HCT116 (cell line): ENCODE data around the gene GABBR2. TPM values are rescaled to one million over a fixed set of nuclear protein-coding genes. Genes with fewer than 3 reads are reported as not detected.

ENCODE experiments used
- ATAC-seq: fragments of 200-7000 bp; cut with Tn5 transposase; 2 replicates; pipeline ENCODE4 v1.9.1; 2020; ENCODE audit warnings: mild to moderate bottlenecking, moderate library complexity
- BruUV-seq: library from RNA; stranded (reverse); fragments of 400-500 nt; replicated peaks from 2 replicates; lab custom pipeline; 2021; lab: Mats Ljungman, UMichigan
- CTCF ChIA-PET: fragments of 300-600 bp; sonication (Branson Sonifier 250); formaldehyde crosslinking; loops from one replicate; lab custom pipeline; 2021; ENCODE audit warnings: antibody characterized with exemption; lab: Charles Lee
- POLR2A ChIA-PET: fragments of 300-600, 350-600 bp; sonication (Branson Sonifier 250); formaldehyde crosslinking; loops from one replicate; lab custom pipeline; 2021; ENCODE audit warnings: antibody characterized with exemption; lab: Charles Lee
- RAD21 ChIA-PET, 2 experiments: fragments of 300-600 bp; sonication (Branson Sonifier 250); formaldehyde crosslinking; loops; one replicate each; lab custom pipeline; 2023; ENCODE audit warnings: low total read pairs in 2 of 2; ENCODE audit not compliant: uncharacterized antibody in 2 of 2, unreplicated experiment in 2 of 2, low non-redundant PET in 1 of 2; lab: Charles Lee
- DNase-seq: peaks from one replicate; pipeline ENCODE4 v3.0.0-alpha.2; 2010; ENCODE audit warnings: low read depth, low spot score
- H2AFZ ChIP-seq: fragments of 200-600 bp; shearing (Covaris generic), sonication (generic); 2 replicates; pipeline ENCODE4 v1.6.1; 2017; ENCODE audit warnings: low read depth, mixed run types, mixed read lengths, antibody characterized with exemption, low read length; ENCODE audit not compliant: poor library complexity, severe bottlenecking
- H3K27ac ChIP-seq: 2 replicates; pipeline ENCODE4 v1.5.1; 2012; ENCODE audit warnings: low read depth, low read length
- H3K27me3 ChIP-seq: fragments of 200-600 bp; sonication (generic); 2 replicates; pipeline ENCODE4 v1.6.1; 2016; ENCODE audit warnings: mixed run types, low read length, mixed read lengths; ENCODE audit not compliant: insufficient read depth
- H3K36me3 ChIP-seq, 2 experiments: fragments of 200-500 bp in 1 of 2; fragments of 200-600 bp in 1 of 2; sonication (Bioruptor generic) in 1 of 2; sonication (generic) in 1 of 2; 2 replicates each; pipeline versions ENCODE4 v1.5.1 to v1.6.1; 2014 to 2016; ENCODE audit warnings: low read length in 2 of 2, inconsistent platforms in 1 of 2, mixed read lengths in 1 of 2, mixed run types in 1 of 2; ENCODE audit not compliant: insufficient read depth in 2 of 2, control insufficient read depth in 1 of 2
- H3K4me1 ChIP-seq, 2 experiments: fragments of 200-600 bp in 1 of 2; sonication (generic) in 1 of 2; 2 replicates each; pipeline versions ENCODE4 v1.5.1 to v1.6.1; 2012 to 2017; ENCODE audit warnings: low read length in 2 of 2, inconsistent platforms in 1 of 2, mild to moderate bottlenecking in 1 of 2, mixed read lengths in 1 of 2, mixed run types in 1 of 2, moderate library complexity in 1 of 2; ENCODE audit not compliant: insufficient read depth in 2 of 2, control insufficient read depth in 1 of 2
- H3K4me2 ChIP-seq: fragments of 200-600 bp; sonication (generic); 2 replicates; pipeline ENCODE4 v1.6.1; 2017; ENCODE audit warnings: mixed run types, low read length, mixed read lengths
- H3K4me3 ChIP-seq, 2 experiments: fragments of 200-600 bp in 1 of 2; sonication (generic) in 1 of 2; replicated peaks in 1 of 2; 2 replicates each; pipeline ENCODE4 v1.5.1; 2011 to 2016; ENCODE audit warnings: low read length in 2 of 2, control low read depth in 1 of 2, low read depth in 1 of 2, mild to moderate bottlenecking in 1 of 2, mixed read lengths in 1 of 2, mixed run types in 1 of 2
- H3K79me2 ChIP-seq: fragments of 200-600 bp; sonication (generic); 2 replicates; pipeline ENCODE4 v1.6.1; 2017; ENCODE audit warnings: mild to moderate bottlenecking, mixed run types, low read length, moderate library complexity, mixed read lengths; ENCODE audit not compliant: insufficient read depth
- H3K9ac ChIP-seq: fragments of 200-600 bp; sonication (generic); 2 replicates; pipeline ENCODE4 v1.6.1; 2016; ENCODE audit warnings: low read length, mixed read lengths
- H3K9me2 ChIP-seq: fragments of 200-600 bp; sonication (generic), shearing (Covaris generic); 2 replicates; pipeline ENCODE4 v1.6.1; 2017; ENCODE audit warnings: mixed run types, mild to moderate bottlenecking, moderate library complexity; ENCODE audit not compliant: insufficient read depth
- H3K9me3 ChIP-seq, 2 experiments: fragments of 200-500 bp in 1 of 2; fragments of 200-600 bp in 1 of 2; sonication (Bioruptor generic) in 1 of 2; sonication (generic) in 1 of 2; 2 replicates each; pipeline ENCODE4 v1.6.1; 2014 to 2017; ENCODE audit warnings: low read length in 2 of 2, mixed read lengths in 2 of 2, inconsistent platforms in 1 of 2, low read depth in 1 of 2, mild to moderate bottlenecking in 1 of 2, mixed run types in 1 of 2, moderate library complexity in 1 of 2; ENCODE audit not compliant: control insufficient read depth in 1 of 2, insufficient read depth in 1 of 2
- H4K20me1 ChIP-seq: fragments of 200-600 bp; sonication (generic), shearing (Covaris generic); 2 replicates; pipeline ENCODE4 v1.6.1; 2017; ENCODE audit warnings: mixed run types, mild to moderate bottlenecking, moderate library complexity; ENCODE audit not compliant: insufficient read depth
- CBX3 ChIP-seq: IDR thresholded peaks from 2 replicates; pipeline ENCODE4 v1.6.1; 2012; ENCODE audit warnings: low read depth
- CEBPB ChIP-seq: IDR thresholded peaks from 2 replicates; pipeline ENCODE4 v1.6.1; 2012; ENCODE audit warnings: low read depth
- ELF1 ChIP-seq: IDR thresholded peaks from 2 replicates; pipeline ENCODE4 v1.6.1; 2012; ENCODE audit warnings: low read depth, borderline replicate concordance
- EZH2phosphoT487 ChIP-seq: fragments of 200-600 bp; IDR thresholded peaks from 2 replicates; pipeline ENCODE4 v1.6.1; 2018; ENCODE audit warnings: antibody characterized with exemption, borderline replicate concordance
- FOSL1 ChIP-seq: IDR thresholded peaks from 2 replicates; pipeline ENCODE4 v1.6.1; 2012; ENCODE audit warnings: low read depth
- JUND ChIP-seq: IDR thresholded peaks from 2 replicates; pipeline ENCODE4 v1.6.1; 2012
- RAD21 ChIP-seq: IDR thresholded peaks from 2 replicates; pipeline ENCODE4 v1.6.1; 2012; ENCODE audit warnings: low read depth, mild to moderate bottlenecking
- SP1 ChIP-seq: IDR thresholded peaks from 2 replicates; pipeline ENCODE4 v1.6.1; 2012; ENCODE audit warnings: low read depth
- YY1 ChIP-seq: IDR thresholded peaks from 2 replicates; pipeline ENCODE4 v1.6.1; 2011; ENCODE audit warnings: low read length, low read depth, moderate library complexity, mild to moderate bottlenecking; ENCODE audit not compliant: insufficient replicate concordance; ENCODE audit errors: extremely low read depth
- ZNF274 ChIP-seq: fragments of 200-500 bp; sonication (Bioruptor generic); IDR thresholded peaks from 2 replicates; pipeline ENCODE4 v1.6.1; 2014; ENCODE audit warnings: mild to moderate bottlenecking, low read depth, low read length, inconsistent platforms
- intact Hi-C: fragments of 100-400 bp; cut with micrococcal nuclease; formaldehyde crosslinking; loops from 2 replicates; pipeline ENCODE4 v1.10.0; 2022
- total RNA-seq: library from RNA; stranded (reverse); gene quantifications from one replicate; pipeline ENCODE4 v1.2.1, GENCODE V29; 2021; ENCODE audit not compliant: unreplicated experiment
- TF ChIP-seq, protein P1 (sequence below): IDR thresholded peaks from 2 replicates; pipeline ENCODE4 v1.6.1; 2012
- TF ChIP-seq, protein P2 (sequence below), 3 experiments: fragments of 200-600 bp in 1 of 3; sonication (generic) in 1 of 3; IDR thresholded peaks in 2 of 3; conservative IDR thresholded peaks in 1 of 3; 2 replicates each; pipeline ENCODE4 v1.5.1; 2012 to 2017; ENCODE audit warnings: low read depth in 2 of 3, low read length in 2 of 3, antibody characterized with exemption in 1 of 3, borderline replicate concordance in 1 of 3, control low read depth in 1 of 3, mild to moderate bottlenecking in 1 of 3, mixed read lengths in 1 of 3, mixed run types in 1 of 3, moderate library complexity in 1 of 3; ENCODE audit not compliant: insufficient read depth in 1 of 3

The GABBR2 gene
- total RNA-seq, 1 experiment from 2014 or later, result 0.15 TPM

DNA sequence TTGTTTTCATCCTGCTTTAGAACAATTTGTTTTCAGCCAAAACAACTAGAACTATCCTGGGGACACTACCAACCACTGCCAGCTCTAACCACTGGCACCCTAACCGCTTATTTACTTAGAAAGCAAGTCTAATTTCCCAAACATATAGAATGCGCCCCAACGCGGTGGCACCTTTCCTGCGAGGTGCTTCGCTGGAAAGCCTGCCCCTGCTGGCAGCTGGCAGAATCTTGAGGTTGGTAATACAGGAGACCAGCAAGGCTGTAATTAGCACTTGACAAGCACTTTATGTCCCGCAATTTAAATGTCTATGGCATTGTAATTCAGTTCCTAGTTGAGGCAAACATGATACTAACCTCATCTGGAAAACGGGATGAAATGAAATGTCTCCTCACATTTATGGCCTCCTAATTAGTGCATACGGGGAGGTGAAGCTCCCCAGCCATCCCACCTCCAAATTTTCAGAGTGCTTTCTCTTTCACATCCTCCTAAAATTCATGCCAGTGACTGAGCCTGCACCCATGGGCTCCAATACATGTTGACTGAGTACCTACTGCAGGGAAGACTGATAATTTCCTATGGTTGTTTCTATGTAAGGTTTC, 30.4 kb downstream of the GABBR2 start:
- CTCF ChIA-PET, result interaction anchor here (0.7 to 1.8 kb wide), 2 partner anchors 11 to 26 kb away, joined by 4 to 6 read pairs; no protein-coding TSS in a partner anchor
- no peak overlapping the region for H3K4me3 ChIP-seq
- ATAC-seq (peak; percentile 98), DNase-seq (peak; percentile 26)
- H3K27ac ChIP-seq, result no peak overlapping the region
- no peak overlapping the region for H3K4me2 ChIP-seq
- RAD21 ChIA-PET, result no interaction called here
- no peaks in the 10 kb centered on the region for H3K27me3 ChIP-seq
- no peaks in the 10 kb centered on the region for H3K9me3 ChIP-seq
- BruUV-seq, result no TSS peak
- H4K20me1 ChIP-seq, result no peaks in the 10 kb centered on the region
- H2AFZ ChIP-seq, result peak overlapping the region; percentile 59
- no peaks in the 10 kb centered on the region for H3K9me2 ChIP-seq
- TF ChIP-seq FOSL1 (no peak), CEBPB (no peak), CBX3 (0 out of 2 replicates have a peak, but pooled peaks have one; percentile 15), EZH2phosphoT487 (no peak), RAD21 (peak; percentile 46), SP1 (no peak), JUND (no peak), ZNF274 (no peak), ELF1 (no peak), YY1 (no peak)
- TF ChIP-seq, protein P1, sequence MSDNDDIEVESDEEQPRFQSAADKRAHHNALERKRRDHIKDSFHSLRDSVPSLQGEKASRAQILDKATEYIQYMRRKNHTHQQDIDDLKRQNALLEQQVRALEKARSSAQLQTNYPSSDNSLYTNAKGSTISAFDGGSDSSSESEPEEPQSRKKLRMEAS, result no peak
- TF ChIP-seq, protein P2, sequence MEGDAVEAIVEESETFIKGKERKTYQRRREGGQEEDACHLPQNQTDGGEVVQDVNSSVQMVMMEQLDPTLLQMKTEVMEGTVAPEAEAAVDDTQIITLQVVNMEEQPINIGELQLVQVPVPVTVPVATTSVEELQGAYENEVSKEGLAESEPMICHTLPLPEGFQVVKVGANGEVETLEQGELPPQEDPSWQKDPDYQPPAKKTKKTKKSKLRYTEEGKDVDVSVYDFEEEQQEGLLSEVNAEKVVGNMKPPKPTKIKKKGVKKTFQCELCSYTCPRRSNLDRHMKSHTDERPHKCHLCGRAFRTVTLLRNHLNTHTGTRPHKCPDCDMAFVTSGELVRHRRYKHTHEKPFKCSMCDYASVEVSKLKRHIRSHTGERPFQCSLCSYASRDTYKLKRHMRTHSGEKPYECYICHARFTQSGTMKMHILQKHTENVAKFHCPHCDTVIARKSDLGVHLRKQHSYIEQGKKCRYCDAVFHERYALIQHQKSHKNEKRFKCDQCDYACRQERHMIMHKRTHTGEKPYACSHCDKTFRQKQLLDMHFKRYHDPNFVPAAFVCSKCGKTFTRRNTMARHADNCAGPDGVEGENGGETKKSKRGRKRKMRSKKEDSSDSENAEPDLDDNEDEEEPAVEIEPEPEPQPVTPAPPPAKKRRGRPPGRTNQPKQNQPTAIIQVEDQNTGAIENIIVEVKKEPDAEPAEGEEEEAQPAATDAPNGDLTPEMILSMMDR (IDR thresholded peaks at IDR 0.05 in 2 of 3, conservative IDR thresholded peaks at IDR 0.05 in 1 of 3; ENCODE audit: borderline replicate concordance in 1 of 3, insufficient read depth in 1 of 3, low read depth in 2 of 3, low read length in 2 of 3), result peak; percentile 78 to 92 (median 86)
- no peaks in the 10 kb centered on the region for H3K4me1 ChIP-seq
- no peak overlapping the region for H3K9ac ChIP-seq
- POLR2A ChIA-PET, result no interaction called here
- H3K79me2 ChIP-seq, result no peaks in the 10 kb centered on the region
- no peaks in the 10 kb centered on the region for H3K36me3 ChIP-seq
- intact Hi-C loops, result no loop called here
